HG03196 (cell line): ENCODE data around the gene PNCK.
"Not testable (repeated sequence)": the region's sequence is repeated elsewhere in the genome, so short reads cannot be mapped to it uniquely, and the experiment has no call there.

Experiments
- ATAC-seq: cut with Tn5 transposase; IDR thresholded peaks from one replicate; pipeline ENCODE4 v1.9.1; 2021; ENCODE audit not compliant: unreplicated experiment

PNCK gene

GRCh38 chrX:153686711-153687110 is 13.1 kb upstream of the PNCK start:
- ATAC-seq: no peak

GRCh38 chrX:153685751-153686696 is 12.4 kb upstream of the PNCK start:
- no peak for ATAC-seq

- no peak for ATAC-seq
These were observed 11.5 kb upstream of the PNCK start for GRCh38 chrX:153685156-153685536.

GRCh38 chrX:153684467-153685155 is 11.0 kb upstream of the PNCK start:
- ATAC-seq: no peak

- not testable (repeated sequence) for ATAC-seq
These were observed 9.9 kb upstream of the PNCK start for GRCh38 chrX:153683486-153683885.

- ATAC-seq: no peak
These were observed 7.6 kb upstream of the PNCK start for GRCh38 chrX:153681175-153681574.

- ATAC-seq: no peak
These were observed 722 bp upstream of the PNCK start for GRCh38 chrX:153674219-153674851.

GRCh38 chrX:153672531-153673427 is 834 bp downstream of the PNCK start:
- no peak for ATAC-seq

- ATAC-seq: no peak
These were observed 1.8 kb downstream of the PNCK start for GRCh38 chrX:153671589-153672530.

GRCh38 chrX:153670748-153671588 is 2.6 kb downstream of the PNCK start:
- no peak for ATAC-seq

GRCh38 chrX:153669901-153670731 is 3.5 kb downstream of the PNCK start:
- ATAC-seq: no peak

GRCh38 chrX:153669174-153669890 is 4.3 kb downstream of the PNCK start:
- no peak for ATAC-seq

GRCh38 chrX:153668423-153669173 is 5.0 kb downstream of the PNCK start:
- ATAC-seq: no peak

- no peak for ATAC-seq
These were observed 5.6 kb downstream of the PNCK start for GRCh38 chrX:153667956-153668396.

- ATAC-seq: no peak
These were observed 6.2 kb downstream of the PNCK start for GRCh38 chrX:153667281-153667955.
